KMS-11 (cell line): Measurements from ENCODE around the gene PCCA.

Source experiments
- H2AFZ ChIP-seq: fragments of 200-600 bp; sonication (generic); 2 replicates; pipeline ENCODE4 v1.6.1; 2016; ENCODE audit warnings: antibody characterized with exemption, mixed run types, low read depth
- H3K27ac ChIP-seq: fragments of 200-600 bp; sonication (generic); 2 replicates; pipeline ENCODE4 v1.6.1; 2016; ENCODE audit warnings: mild to moderate bottlenecking, mixed run types
- H3K27me3 ChIP-seq: fragments of 200-600 bp; sonication (generic); 2 replicates; pipeline ENCODE4 v1.6.1; 2017; ENCODE audit warnings: mild to moderate bottlenecking, low read depth, mixed run types, moderate library complexity; ENCODE audit not compliant: insufficient read depth
- H3K36me3 ChIP-seq: fragments of 200-600 bp; sonication (generic); 2 replicates; pipeline ENCODE4 v1.6.1; 2017; ENCODE audit warnings: mild to moderate bottlenecking, mixed run types; ENCODE audit not compliant: insufficient read depth
- H3K4me1 ChIP-seq: fragments of 200-600 bp; sonication (generic); 2 replicates; pipeline ENCODE4 v1.6.1; 2016; ENCODE audit warnings: mild to moderate bottlenecking, low read depth, mixed run types; ENCODE audit not compliant: poor library complexity, severe bottlenecking
- H3K4me2 ChIP-seq: fragments of 200-600 bp; sonication (generic); 2 replicates; pipeline ENCODE4 v1.7.0; 2016; ENCODE audit warnings: mild to moderate bottlenecking, mixed run types
- H3K4me3 ChIP-seq: fragments of 200-600 bp; sonication (generic); IDR thresholded peaks from 2 replicates; pipeline ENCODE4 v1.6.1; 2017; ENCODE audit warnings: low read depth, low read length, mixed read lengths; ENCODE audit not compliant: insufficient read depth
- H3K79me2 ChIP-seq: fragments of 200-600 bp; sonication (generic); 2 replicates; pipeline ENCODE4 v1.6.1; 2016; ENCODE audit warnings: low read depth, mixed run types; ENCODE audit not compliant: insufficient read depth
- H3K9ac ChIP-seq: fragments of 200-600 bp; sonication (generic); 2 replicates; pipeline ENCODE4 v1.6.1; 2016; ENCODE audit warnings: mild to moderate bottlenecking, mixed run types
- H4K20me1 ChIP-seq: fragments of 200-600 bp; sonication (generic); 2 replicates; pipeline ENCODE4 v1.6.1; 2016; ENCODE audit warnings: mild to moderate bottlenecking, mixed run types; ENCODE audit not compliant: insufficient read depth
- TF ChIP-seq, protein P1 (sequence below): fragments of 200-600 bp; sonication (generic); conservative IDR thresholded peaks from 2 replicates; pipeline ENCODE4 v1.6.1; 2017; ENCODE audit warnings: low read depth, mild to moderate bottlenecking, antibody characterized with exemption, low read length, moderate library complexity, mixed read lengths

PCCA gene

GRCh38 chr13:100323937-100324336 lies 235.0 kb downstream of the PCCA start:
- H3K9ac ChIP-seq: no peak overlapping the region
- H3K79me2 ChIP-seq: no peaks in the 10 kb centered on the region
- H3K27me3 ChIP-seq: no peaks in the 10 kb centered on the region
- no peak overlapping the region for H3K4me2 ChIP-seq
- H3K36me3 ChIP-seq: no peaks in the 10 kb centered on the region
- H3K4me3 ChIP-seq: no peak overlapping the region
- H3K4me1 ChIP-seq: no peaks in the 10 kb centered on the region
- no peak overlapping the region for H2AFZ ChIP-seq
- TF ChIP-seq, protein P1, sequence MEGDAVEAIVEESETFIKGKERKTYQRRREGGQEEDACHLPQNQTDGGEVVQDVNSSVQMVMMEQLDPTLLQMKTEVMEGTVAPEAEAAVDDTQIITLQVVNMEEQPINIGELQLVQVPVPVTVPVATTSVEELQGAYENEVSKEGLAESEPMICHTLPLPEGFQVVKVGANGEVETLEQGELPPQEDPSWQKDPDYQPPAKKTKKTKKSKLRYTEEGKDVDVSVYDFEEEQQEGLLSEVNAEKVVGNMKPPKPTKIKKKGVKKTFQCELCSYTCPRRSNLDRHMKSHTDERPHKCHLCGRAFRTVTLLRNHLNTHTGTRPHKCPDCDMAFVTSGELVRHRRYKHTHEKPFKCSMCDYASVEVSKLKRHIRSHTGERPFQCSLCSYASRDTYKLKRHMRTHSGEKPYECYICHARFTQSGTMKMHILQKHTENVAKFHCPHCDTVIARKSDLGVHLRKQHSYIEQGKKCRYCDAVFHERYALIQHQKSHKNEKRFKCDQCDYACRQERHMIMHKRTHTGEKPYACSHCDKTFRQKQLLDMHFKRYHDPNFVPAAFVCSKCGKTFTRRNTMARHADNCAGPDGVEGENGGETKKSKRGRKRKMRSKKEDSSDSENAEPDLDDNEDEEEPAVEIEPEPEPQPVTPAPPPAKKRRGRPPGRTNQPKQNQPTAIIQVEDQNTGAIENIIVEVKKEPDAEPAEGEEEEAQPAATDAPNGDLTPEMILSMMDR: no peak
- no peak overlapping the region for H3K27ac ChIP-seq
- no peaks in the 10 kb centered on the region for H4K20me1 ChIP-seq

- Histone ChIP-seq H3K4me2 (no peak overlapping the region), H3K79me2 (no peaks in the 10 kb centered on the region), H3K9ac (no peak overlapping the region), H3K27ac (no peak overlapping the region), H3K4me3 (no peak overlapping the region), H3K27me3 (no peaks in the 10 kb centered on the region), H3K36me3 (no peaks in the 10 kb centered on the region), H4K20me1 (no peaks in the 10 kb centered on the region), H2AFZ (no peak overlapping the region), H3K4me1 (no peaks in the 10 kb centered on the region)
- TF ChIP-seq, protein P1: no peak
Observed at GRCh38 chr13:100330662-100331061, 241.8 kb downstream of the PCCA start.

DNA sequence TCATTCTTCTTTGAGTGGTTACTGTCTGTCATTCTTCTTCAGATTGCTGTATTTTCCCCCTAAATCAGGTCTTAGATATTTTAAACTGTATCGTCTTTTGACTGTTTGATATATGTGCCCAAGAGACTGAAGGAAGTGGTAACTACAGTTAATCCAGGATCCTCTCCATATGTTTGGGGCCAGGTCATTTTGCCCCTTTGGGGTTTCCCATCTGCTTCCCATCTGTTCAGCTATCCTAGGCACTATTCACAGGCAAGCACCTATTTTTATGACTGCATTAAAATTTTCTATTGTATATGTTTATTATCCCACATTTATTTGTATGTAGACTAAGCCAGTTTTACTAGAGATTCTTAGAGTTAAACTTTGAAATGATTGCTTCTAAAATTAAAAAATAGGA lies 244.2 kb downstream of the PCCA start:
- Histone ChIP-seq H3K36me3 (no peaks in the 10 kb centered on the region), H3K79me2 (no peaks in the 10 kb centered on the region), H2AFZ (no peak overlapping the region), H4K20me1 (no peaks in the 10 kb centered on the region), H3K9ac (no peak overlapping the region), H3K4me3 (no peak overlapping the region), H3K4me1 (no peaks in the 10 kb centered on the region), H3K4me2 (no peak overlapping the region), H3K27me3 (no peaks in the 10 kb centered on the region), H3K27ac (no peak overlapping the region)
- TF ChIP-seq, protein P1: no peak

- H3K4me2 ChIP-seq: no peak overlapping the region
- H3K79me2 ChIP-seq: no peaks in the 10 kb centered on the region
- no peak overlapping the region for H2AFZ ChIP-seq
- no peaks in the 10 kb centered on the region for H3K36me3 ChIP-seq
- H3K4me3 ChIP-seq: no peak overlapping the region
- H3K4me1 ChIP-seq: no peaks in the 10 kb centered on the region
- H3K9ac ChIP-seq: no peak overlapping the region
- no peak overlapping the region for H3K27ac ChIP-seq
- no peaks in the 10 kb centered on the region for H3K27me3 ChIP-seq
- H4K20me1 ChIP-seq: no peaks in the 10 kb centered on the region
- TF ChIP-seq, protein P1: no peak
Observed at GRCh38 chr13:100334214-100334613, 245.3 kb downstream of the PCCA start.
